C4-2B (cell line): ENCODE data around the gene ILF2.

Experiments
- CTCF ChIP-seq: fragments of 450-650 bp; conservative IDR thresholded peaks from 2 replicates; pipeline ENCODE4 v1.5.1; 2017; ENCODE audit warnings: mild to moderate bottlenecking
- ZFX ChIP-seq: fragments of 450-650 bp; IDR thresholded peaks from 2 replicates; pipeline ENCODE4 v1.6.1; 2017

- TF ChIP-seq CTCF (no peak), ZFX (no peak)
These were observed 1.2 kb downstream of the ILF2 start for GRCh38 chr1:153669606-153670005.
